HCT116 (cell line): Measurements from ENCODE around the gene ENPP6. TPM values are rescaled to one million over a fixed set of nuclear protein-coding genes. Genes with fewer than 3 reads are reported as not detected.

Experiments used
- ATAC-seq: fragments of 200-7000 bp; cut with Tn5 transposase; 2 replicates; pipeline ENCODE4 v1.9.1; 2020; ENCODE audit warnings: mild to moderate bottlenecking, moderate library complexity
- BruUV-seq: library from RNA; stranded (reverse); fragments of 400-500 nt; replicated peaks from 2 replicates; lab custom pipeline; 2021; lab: Mats Ljungman, UMichigan
- CTCF ChIA-PET: fragments of 300-600 bp; sonication (Branson Sonifier 250); formaldehyde crosslinking; loops from one replicate; lab custom pipeline; 2021; ENCODE audit warnings: antibody characterized with exemption; lab: Charles Lee
- POLR2A ChIA-PET: fragments of 300-600, 350-600 bp; sonication (Branson Sonifier 250); formaldehyde crosslinking; loops from one replicate; lab custom pipeline; 2021; ENCODE audit warnings: antibody characterized with exemption; lab: Charles Lee
- RAD21 ChIA-PET, 2 experiments: fragments of 300-600 bp; sonication (Branson Sonifier 250); formaldehyde crosslinking; loops; one replicate each; lab custom pipeline; 2023; ENCODE audit warnings: low total read pairs in 2 of 2; ENCODE audit not compliant: uncharacterized antibody in 2 of 2, unreplicated experiment in 2 of 2, low non-redundant PET in 1 of 2; lab: Charles Lee
- DNase-seq: peaks from one replicate; pipeline ENCODE4 v3.0.0-alpha.2; 2010; ENCODE audit warnings: low read depth, low spot score
- H2AFZ ChIP-seq: fragments of 200-600 bp; shearing (Covaris generic), sonication (generic); 2 replicates; pipeline ENCODE4 v1.6.1; 2017; ENCODE audit warnings: low read depth, mixed run types, mixed read lengths, antibody characterized with exemption, low read length; ENCODE audit not compliant: poor library complexity, severe bottlenecking
- H3K27ac ChIP-seq: 2 replicates; pipeline ENCODE4 v1.5.1; 2012; ENCODE audit warnings: low read depth, low read length
- H3K27me3 ChIP-seq: fragments of 200-600 bp; sonication (generic); 2 replicates; pipeline ENCODE4 v1.6.1; 2016; ENCODE audit warnings: mixed run types, low read length, mixed read lengths; ENCODE audit not compliant: insufficient read depth
- H3K36me3 ChIP-seq, 2 experiments: fragments of 200-500 bp in 1 of 2; fragments of 200-600 bp in 1 of 2; sonication (Bioruptor generic) in 1 of 2; sonication (generic) in 1 of 2; 2 replicates each; pipeline versions ENCODE4 v1.5.1 to v1.6.1; 2014 to 2016; ENCODE audit warnings: low read length in 2 of 2, inconsistent platforms in 1 of 2, mixed read lengths in 1 of 2, mixed run types in 1 of 2; ENCODE audit not compliant: insufficient read depth in 2 of 2, control insufficient read depth in 1 of 2
- H3K4me1 ChIP-seq, 2 experiments: fragments of 200-600 bp in 1 of 2; sonication (generic) in 1 of 2; 2 replicates each; pipeline versions ENCODE4 v1.5.1 to v1.6.1; 2012 to 2017; ENCODE audit warnings: low read length in 2 of 2, inconsistent platforms in 1 of 2, mild to moderate bottlenecking in 1 of 2, mixed read lengths in 1 of 2, mixed run types in 1 of 2, moderate library complexity in 1 of 2; ENCODE audit not compliant: insufficient read depth in 2 of 2, control insufficient read depth in 1 of 2
- H3K4me2 ChIP-seq: fragments of 200-600 bp; sonication (generic); 2 replicates; pipeline ENCODE4 v1.6.1; 2017; ENCODE audit warnings: mixed run types, low read length, mixed read lengths
- H3K4me3 ChIP-seq, 2 experiments: fragments of 200-600 bp in 1 of 2; sonication (generic) in 1 of 2; replicated peaks in 1 of 2; 2 replicates each; pipeline ENCODE4 v1.5.1; 2011 to 2016; ENCODE audit warnings: low read length in 2 of 2, control low read depth in 1 of 2, low read depth in 1 of 2, mild to moderate bottlenecking in 1 of 2, mixed read lengths in 1 of 2, mixed run types in 1 of 2
- H3K79me2 ChIP-seq: fragments of 200-600 bp; sonication (generic); 2 replicates; pipeline ENCODE4 v1.6.1; 2017; ENCODE audit warnings: mild to moderate bottlenecking, mixed run types, low read length, moderate library complexity, mixed read lengths; ENCODE audit not compliant: insufficient read depth
- H3K9ac ChIP-seq: fragments of 200-600 bp; sonication (generic); 2 replicates; pipeline ENCODE4 v1.6.1; 2016; ENCODE audit warnings: low read length, mixed read lengths
- H3K9me2 ChIP-seq: fragments of 200-600 bp; sonication (generic), shearing (Covaris generic); 2 replicates; pipeline ENCODE4 v1.6.1; 2017; ENCODE audit warnings: mixed run types, mild to moderate bottlenecking, moderate library complexity; ENCODE audit not compliant: insufficient read depth
- H3K9me3 ChIP-seq, 2 experiments: fragments of 200-500 bp in 1 of 2; fragments of 200-600 bp in 1 of 2; sonication (Bioruptor generic) in 1 of 2; sonication (generic) in 1 of 2; 2 replicates each; pipeline ENCODE4 v1.6.1; 2014 to 2017; ENCODE audit warnings: low read length in 2 of 2, mixed read lengths in 2 of 2, inconsistent platforms in 1 of 2, low read depth in 1 of 2, mild to moderate bottlenecking in 1 of 2, mixed run types in 1 of 2, moderate library complexity in 1 of 2; ENCODE audit not compliant: control insufficient read depth in 1 of 2, insufficient read depth in 1 of 2
- H4K20me1 ChIP-seq: fragments of 200-600 bp; sonication (generic), shearing (Covaris generic); 2 replicates; pipeline ENCODE4 v1.6.1; 2017; ENCODE audit warnings: mixed run types, mild to moderate bottlenecking, moderate library complexity; ENCODE audit not compliant: insufficient read depth
- ATF3 ChIP-seq: IDR thresholded peaks from 2 replicates; pipeline ENCODE4 v1.6.1; 2012
- CBX3 ChIP-seq: IDR thresholded peaks from 2 replicates; pipeline ENCODE4 v1.6.1; 2012; ENCODE audit warnings: low read depth
- CEBPB ChIP-seq: IDR thresholded peaks from 2 replicates; pipeline ENCODE4 v1.6.1; 2012; ENCODE audit warnings: low read depth
- CTCF ChIP-seq, 3 experiments: fragments of 200-600 bp in 1 of 3; sonication (generic) in 1 of 3; IDR thresholded peaks in 2 of 3; conservative IDR thresholded peaks in 1 of 3; 2 replicates each; pipeline ENCODE4 v1.5.1; 2012 to 2017; ENCODE audit warnings: low read depth in 2 of 3, low read length in 2 of 3, antibody characterized with exemption in 1 of 3, borderline replicate concordance in 1 of 3, control low read depth in 1 of 3, mild to moderate bottlenecking in 1 of 3, mixed read lengths in 1 of 3, mixed run types in 1 of 3, moderate library complexity in 1 of 3; ENCODE audit not compliant: insufficient read depth in 1 of 3
- EGR1 ChIP-seq: IDR thresholded peaks from 2 replicates; pipeline ENCODE4 v1.6.1; 2012; ENCODE audit warnings: low read depth
- ELF1 ChIP-seq: IDR thresholded peaks from 2 replicates; pipeline ENCODE4 v1.6.1; 2012; ENCODE audit warnings: low read depth, borderline replicate concordance
- EZH2 ChIP-seq: fragments of 200-600 bp; sonication (generic); IDR thresholded peaks from 2 replicates; pipeline ENCODE4 v1.6.1; 2017; ENCODE audit warnings: antibody characterized with exemption, mixed run types
- JUND ChIP-seq: IDR thresholded peaks from 2 replicates; pipeline ENCODE4 v1.6.1; 2012
- MAX ChIP-seq: IDR thresholded peaks from 2 replicates; pipeline ENCODE4 v1.6.1; 2012
- POLR2A ChIP-seq: IDR thresholded peaks from 2 replicates; pipeline ENCODE4 v1.7.0; 2011; ENCODE audit warnings: borderline replicate concordance; ENCODE audit not compliant: insufficient read depth, insufficient read length; ENCODE audit errors: extremely low read depth
- POLR2AphosphoS5 ChIP-seq: IDR thresholded peaks from 2 replicates; pipeline ENCODE4 v1.6.1; 2011; ENCODE audit warnings: mild to moderate bottlenecking, low read depth, low read length, moderate library complexity
- RAD21 ChIP-seq: IDR thresholded peaks from 2 replicates; pipeline ENCODE4 v1.6.1; 2012; ENCODE audit warnings: low read depth, mild to moderate bottlenecking
- SIN3A ChIP-seq: IDR thresholded peaks from 2 replicates; pipeline ENCODE4 v1.6.1; 2012; ENCODE audit warnings: low read depth
- SP1 ChIP-seq: IDR thresholded peaks from 2 replicates; pipeline ENCODE4 v1.6.1; 2012; ENCODE audit warnings: low read depth
- SRF ChIP-seq: IDR thresholded peaks from 2 replicates; pipeline ENCODE4 v1.6.1; 2012; ENCODE audit warnings: low read depth
- TCF7L2 ChIP-seq: IDR thresholded peaks from 2 replicates; pipeline ENCODE4 v1.7.0; 2011; ENCODE audit warnings: borderline replicate concordance, inconsistent platforms; ENCODE audit not compliant: insufficient read depth, insufficient read length; ENCODE audit errors: extremely low read depth
- YY1 ChIP-seq: IDR thresholded peaks from 2 replicates; pipeline ENCODE4 v1.6.1; 2011; ENCODE audit warnings: low read length, low read depth, moderate library complexity, mild to moderate bottlenecking; ENCODE audit not compliant: insufficient replicate concordance; ENCODE audit errors: extremely low read depth
- ZNF274 ChIP-seq: fragments of 200-500 bp; sonication (Bioruptor generic); IDR thresholded peaks from 2 replicates; pipeline ENCODE4 v1.6.1; 2014; ENCODE audit warnings: mild to moderate bottlenecking, low read depth, low read length, inconsistent platforms
- intact Hi-C: fragments of 100-400 bp; cut with micrococcal nuclease; formaldehyde crosslinking; loops from 2 replicates; pipeline ENCODE4 v1.10.0; 2022
- total RNA-seq: library from RNA; stranded (reverse); gene quantifications from one replicate; pipeline ENCODE4 v1.2.1, GENCODE V29; 2021; ENCODE audit not compliant: unreplicated experiment

ENPP6 gene
- total RNA-seq, 1 experiment from 2014 or later: not detected

- no TSS peak for BruUV-seq
- no peaks in the 10 kb centered on the region for H3K27me3 ChIP-seq
- no peak overlapping the region for H2AFZ ChIP-seq
- H3K4me3 ChIP-seq: no peak overlapping the region
- H3K9ac ChIP-seq: no peak overlapping the region
- TF ChIP-seq CBX3: no peak
- TF ChIP-seq YY1: no peak
- H3K4me1 ChIP-seq: peaks cover 0 to 24% of the 10 kb centered on the region in 2 experiments; a peak in 1 of 4 replicates
- ChIA-PET CTCF (interaction anchor here (0.8 to 1.9 kb wide), 7 partner anchors 11 to 871 kb away, joined by 3 to 13 read pairs (median 4); no protein-coding TSS in a partner anchor), RAD21 (no interaction called here), POLR2A (no interaction called here)
- ATAC-seq (no peak), DNase-seq (no peak)
- H3K9me2 ChIP-seq: no peaks in the 10 kb centered on the region
- H3K79me2 ChIP-seq: no peaks in the 10 kb centered on the region
- H4K20me1 ChIP-seq: no peaks in the 10 kb centered on the region
- H3K36me3 ChIP-seq: no peaks in the 10 kb centered on the region
- no peak overlapping the region for H3K4me2 ChIP-seq
- intact Hi-C loops: loop anchor here (10.0 kb wide), 1 partner anchor 471 kb away; the partner anchor contains the start of gene CENPU
- no peaks in the 10 kb centered on the region for H3K9me3 ChIP-seq
- H3K27ac ChIP-seq: no peak overlapping the region
Observed at GRCh38 chr4:184263461-184263860, 45.8 kb upstream of the ENPP6 start.

GRCh38 chr4:184262901-184263300 is 45.2 kb upstream of the ENPP6 start:
- Histone ChIP-seq H4K20me1 (no peaks in the 10 kb centered on the region), H3K36me3 (no peaks in the 10 kb centered on the region), H3K9me3 (no peaks in the 10 kb centered on the region), H3K4me2 (no peak overlapping the region), H3K27me3 (no peaks in the 10 kb centered on the region), H3K9me2 (no peaks in the 10 kb centered on the region), H3K4me1 (peaks cover 0 to 21% of the 10 kb centered on the region in 2 experiments; a peak in 1 of 4 replicates), H3K9ac (no peak overlapping the region), H2AFZ (no peak overlapping the region), H3K4me3 (no peak overlapping the region), H3K79me2 (no peaks in the 10 kb centered on the region), H3K27ac (no peak overlapping the region)
- ChIA-PET POLR2A (no interaction called here), CTCF (interaction anchor here (1.3 kb wide), 1 partner anchor 11 kb away, joined by 3 read pairs; no protein-coding TSS in a partner anchor), RAD21 (no interaction called here)
- DNase-seq: no peak
- no peak for ATAC-seq
- intact Hi-C loops: loop anchor here (10.0 kb wide), 1 partner anchor 472 kb away; the partner anchor contains the start of gene CENPU
- no TSS peak for BruUV-seq
- TF ChIP-seq POLR2AphosphoS5 (no peak), ELF1 (no peak), SP1 (no peak), POLR2A (no peak), EZH2 (no peak), ATF3 (no peak), ZNF274 (no peak), TCF7L2 (no peak), CBX3 (no peak), SRF (no peak), SIN3A (no peak), EGR1 (no peak), JUND (no peak), CEBPB (no peak), MAX (no peak), RAD21 (no peak), CTCF (IDR thresholded peaks at IDR 0.05 in 2 of 3, conservative IDR thresholded peaks at IDR 0.05 in 1 of 3; ENCODE audit: borderline replicate concordance in 1 of 3, insufficient read depth in 1 of 3, low read depth in 2 of 3, low read length in 2 of 3) (no peak)
